Esophagus squamous epithelium (tissue), 5 donors: Measurements from ENCODE around the gene ERC2. TPM values are rescaled to one million over a fixed set of nuclear protein-coding genes. Genes with fewer than 3 reads are reported as not detected.

ENCODE experiments used
- DNase-seq: peaks from one replicate; lab custom pipeline; 2025; lab: John Stamatoyannopoulos, UW
- H3K27ac ChIP-seq, 4 donors: fragments of 200-600 bp; sonication (generic); one replicate each; pipeline ENCODE4 v1.5.1; 2016 to 2019; ENCODE audit warnings: mild to moderate bottlenecking in 1 of 4
- H3K27me3 ChIP-seq, 4 donors: fragments of 200-600 bp; sonication (generic); 1 replicate in 3 of 4; 2 replicates in 1 of 4; pipeline versions ENCODE4 v1.5.1 to v1.6.0; 2017 to 2021; ENCODE audit warnings: antibody characterized with exemption in 1 of 4
- H3K36me3 ChIP-seq, 3 donors: fragments of 200-600 bp; sonication (generic); one replicate each; pipeline ENCODE4 v1.5.1; 2016 to 2019
- H3K4me1 ChIP-seq, 3 donors: fragments of 200-600 bp; sonication (generic); one replicate each; pipeline ENCODE4 v1.5.1; 2017 to 2019
- H3K4me3 ChIP-seq, 4 donors: fragments of 200-600 bp; sonication (generic); 1 replicate in 3 of 4; 2 replicates in 1 of 4; pipeline ENCODE4 v1.5.1; 2016 to 2019; ENCODE audit warnings: mild to moderate bottlenecking in 2 of 4, moderate library complexity in 1 of 4
- H3K9me3 ChIP-seq, 3 donors: fragments of 200-600 bp; sonication (generic); one replicate each; pipeline ENCODE4 v1.5.1; 2016 to 2019
- CTCF ChIP-seq, 6 experiments: fragments of 450-650 bp in 4 of 6; fragments of 200-600 bp in 2 of 6; sonication (generic) in 2 of 6; IDR thresholded peaks; one replicate each; pipeline ENCODE4 v1.5.1; 2016 to 2019; ENCODE audit warnings: antibody characterized with exemption in 6 of 6, mild to moderate bottlenecking in 4 of 6, moderate library complexity in 4 of 6
- POLR2A ChIP-seq, 4 donors: fragments of 450-650 bp; IDR thresholded peaks; one replicate each; pipeline ENCODE4 v1.6.1; 2017; ENCODE audit warnings: antibody characterized with exemption in 4 of 4, mild to moderate bottlenecking in 4 of 4, moderate library complexity in 3 of 4
- WGBS, 2 donors: methylation state at CpG; one replicate each; pipeline ENCODE4 v1.1.5; 2018; 5-methylcytosine and 5-hydroxymethylcytosine counted together
- intact Hi-C: fragments of 100-400 bp; cut with DNase I; formaldehyde crosslinking; loops from one replicate; pipeline ENCODE4 v1.15.0; 2022
- small RNA-seq, 4 donors: library from RNA; depleted of rRNA; stranded (forward); fragments of <200 nt; gene quantifications; one replicate each; pipeline ENCODE3, GENCODE V24; 2016
- total RNA-seq, 4 donors: library from RNA; depleted of rRNA; stranded (reverse); fragments of >200 nt; gene quantifications; one replicate each; pipeline ENCODE4 v1.1.0, GENCODE V29; 2016
- donor health status: DM: yes; HTN: yes; CAD: no.

Gene ERC2
- total RNA-seq, 4 donors from 2014 or later: 0.12 to 1.9 (median 0.86) TPM

GRCh38 chr3:55467099-55467498 is 1001.2 kb downstream of the ERC2 start:
- DNase-seq: no peak
- Histone ChIP-seq H3K36me3 (peaks cover 0 to 40% (median 0%) of the 10 kb centered on the region in 3 donors), H3K27me3 (no peaks in the 10 kb centered on the region), H3K27ac (no peak overlapping the region), H3K4me3 (no peak overlapping the region), H3K9me3 (no peaks in the 10 kb centered on the region), H3K4me1 (no peaks in the 10 kb centered on the region)
- TF ChIP-seq POLR2A (IDR thresholded peaks at IDR 0.05): no peak
- TF ChIP-seq CTCF (IDR thresholded peaks at IDR 0.05): no peak
- 62 to 67% methylated on average over 2 of the region's 2 CpGs for WGBS, 2 donors
- intact Hi-C loops: no loop called here

GRCh38 chr3:55466526-55466925 is 1001.7 kb downstream of the ERC2 start:
- Histone ChIP-seq H3K4me1 (no peaks in the 10 kb centered on the region), H3K27me3 (no peaks in the 10 kb centered on the region), H3K9me3 (no peaks in the 10 kb centered on the region), H3K36me3 (peaks cover 0 to 34% (median 0%) of the 10 kb centered on the region in 3 donors), H3K27ac (no peak overlapping the region), H3K4me3 (no peak overlapping the region)
- intact Hi-C loops: no loop called here
- DNase-seq: no peak
- WGBS, 2 donors: 79 to 87% methylated on average over 3 of the region's 3 CpGs
- no peak for TF ChIP-seq POLR2A (IDR thresholded peaks at IDR 0.05)
- TF ChIP-seq CTCF (IDR thresholded peaks at IDR 0.05): no peak

- no peaks in the 10 kb centered on the region for H3K36me3 ChIP-seq
- 78% methylated on average over 1 of the region's 1 CpG; no CpG with 5 or more reads in 1 of the 2 donors for WGBS, 2 donors
- no peak overlapping the region for H3K4me3 ChIP-seq
- H3K27ac ChIP-seq: no peak overlapping the region
- no peaks in the 10 kb centered on the region for H3K27me3 ChIP-seq
- intact Hi-C loops: no loop called here
- H3K9me3 ChIP-seq: no peaks in the 10 kb centered on the region
- no peak for DNase-seq
- TF ChIP-seq POLR2A (IDR thresholded peaks at IDR 0.05) (no peak), CTCF (IDR thresholded peaks at IDR 0.05) (no peak)
- H3K4me1 ChIP-seq: no peaks in the 10 kb centered on the region
These were observed 1006.4 kb downstream of the ERC2 start for GRCh38 chr3:55461896-55462295.

- Histone ChIP-seq H3K4me1 (no peaks in the 10 kb centered on the region), H3K36me3 (no peaks in the 10 kb centered on the region), H3K9me3 (no peaks in the 10 kb centered on the region), H3K27ac (no peak overlapping the region), H3K4me3 (no peak overlapping the region), H3K27me3 (no peaks in the 10 kb centered on the region)
- DNase-seq: no peak
- intact Hi-C loops: no loop called here
- TF ChIP-seq POLR2A (IDR thresholded peaks at IDR 0.05) (no peak), CTCF (IDR thresholded peaks at IDR 0.05) (no peak)
These were observed 1008.4 kb downstream of the ERC2 start for GRCh38 chr3:55459838-55460237.

Small RNAs within 50 kb of the gene (small RNA-seq; reads per million reads assigned to genes)
- gene MIR3938: 0 to 0.15 (median 0.08) reads per million in 4 donors
- 0 to 0.07 (median 0) reads per million in 4 donors for gene RNA5SP133

Other genes starting within 250 kb of the ERC2 start
- 10 to 100 TPM in 2 of 4 donors, 1 to 10 TPM in 2; 8.1 to 32.6 (median 15.8) TPM for gene CCDC66, start 88.7 kb upstream of the ERC2 start, total RNA-seq
- 10 to 100 TPM; 36.6 to 59.3 (median 49.3) TPM for gene TASOR, start 214.8 kb upstream of the ERC2 start, total RNA-seq